NCI-H748 (cell line): ENCODE results near the gene UTP14A.
A peak's percentile ranks its signal among the peaks of the same experiment; 100 is the strongest.

Source experiments
- DNase-seq: peaks from one replicate; lab custom pipeline; 2025; ENCODE audit not compliant: unreplicated experiment; lab: John Stamatoyannopoulos, UW

The UTP14A gene

GRCh38 chrX:129940721-129941120 lies 34.8 kb downstream of the UTP14A start:
- no peak for DNase-seq

GRCh38 chrX:129945131-129945530 lies 39.2 kb downstream of the UTP14A start:
- no peak for DNase-seq

GRCh38 chrX:129953334-129953648 lies 47.3 kb downstream of the UTP14A start:
- no peak for DNase-seq

GRCh38 chrX:129953881-129954280 lies 47.9 kb downstream of the UTP14A start:
- no peak for DNase-seq

- DNase-seq, result no peak
These were observed 48.8 kb downstream of the UTP14A start for GRCh38 chrX:129954804-129955203.

GRCh38 chrX:129955682-129956081 lies 49.7 kb downstream of the UTP14A start:
- no peak for DNase-seq

- DNase-seq, result no peak
These were observed 50.2 kb downstream of the UTP14A start for GRCh38 chrX:129956145-129956544.

- no peak for DNase-seq
These were observed 50.8 kb downstream of the UTP14A start for GRCh38 chrX:129956765-129957164.

GRCh38 chrX:129957241-129958082 lies 51.5 kb downstream of the UTP14A start:
- peak; percentile 80 for DNase-seq

- DNase-seq, result no peak
These were observed 52.1 kb downstream of the UTP14A start for GRCh38 chrX:129958083-129958465.

- no peak for DNase-seq
These were observed 53.0 kb downstream of the UTP14A start for GRCh38 chrX:129958814-129959492.

GRCh38 chrX:129959493-129959832 lies 53.5 kb downstream of the UTP14A start:
- DNase-seq, result no peak

GRCh38 chrX:129961180-129962083 lies 55.5 kb downstream of the UTP14A start:
- DNase-seq, result peak; percentile 90

GRCh38 chrX:129963729-129964128 lies 57.8 kb downstream of the UTP14A start:
- no peak for DNase-seq

- no peak for DNase-seq
These were observed 59.2 kb downstream of the UTP14A start for GRCh38 chrX:129965166-129965565.

- DNase-seq, result no peak
These were observed 63.0 kb downstream of the UTP14A start for GRCh38 chrX:129968968-129969367.

GRCh38 chrX:129976441-129976840 lies 70.5 kb downstream of the UTP14A start:
- no peak for DNase-seq
